ENCODE measurements around the gene CAMK2A. TPM values are rescaled to one million over a fixed set of nuclear protein-coding genes. Genes with fewer than 3 reads are reported as not detected.

The CAMK2A gene
- total RNA-seq, 1 donor from 2014 or later, result not detected

DNA sequence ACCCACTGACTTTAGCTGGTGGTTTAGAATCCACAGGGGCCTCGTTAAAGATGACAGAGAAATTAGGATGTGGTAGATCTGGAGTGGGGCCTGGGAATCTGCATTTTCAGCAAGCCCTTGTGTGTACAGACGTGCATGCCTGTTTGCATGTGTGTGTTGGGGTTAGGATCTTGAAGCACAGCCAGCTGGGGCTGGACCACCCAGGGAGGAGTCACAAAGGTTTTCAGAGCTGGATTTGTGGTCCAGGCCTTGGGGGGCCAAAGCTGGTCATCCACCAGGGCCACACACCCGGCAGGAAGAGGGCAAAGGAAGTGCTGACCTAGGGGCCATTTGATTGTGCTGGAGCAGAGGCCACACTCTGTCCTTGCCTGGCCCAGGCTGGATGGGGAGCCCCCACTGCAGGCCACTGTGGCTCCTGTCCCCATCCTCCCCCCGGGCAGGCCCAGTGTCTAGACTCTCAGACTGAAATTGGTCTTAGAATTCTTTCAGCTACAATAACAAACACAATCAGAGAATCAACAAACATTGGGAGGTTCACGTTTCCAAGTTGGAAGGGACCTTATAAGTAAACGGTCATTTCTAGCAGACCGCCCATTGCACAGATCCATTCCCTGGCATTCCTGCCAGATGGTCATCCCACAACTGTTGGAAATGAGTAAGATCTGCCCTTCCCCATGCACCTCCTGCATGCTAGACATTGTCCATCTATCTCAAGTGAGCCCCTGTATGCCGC is 112.7 kb downstream of the CAMK2A start:
- DNase-seq (ENCODE audit: extremely low read depth, low read depth, low spot score), result no peak

DNA sequence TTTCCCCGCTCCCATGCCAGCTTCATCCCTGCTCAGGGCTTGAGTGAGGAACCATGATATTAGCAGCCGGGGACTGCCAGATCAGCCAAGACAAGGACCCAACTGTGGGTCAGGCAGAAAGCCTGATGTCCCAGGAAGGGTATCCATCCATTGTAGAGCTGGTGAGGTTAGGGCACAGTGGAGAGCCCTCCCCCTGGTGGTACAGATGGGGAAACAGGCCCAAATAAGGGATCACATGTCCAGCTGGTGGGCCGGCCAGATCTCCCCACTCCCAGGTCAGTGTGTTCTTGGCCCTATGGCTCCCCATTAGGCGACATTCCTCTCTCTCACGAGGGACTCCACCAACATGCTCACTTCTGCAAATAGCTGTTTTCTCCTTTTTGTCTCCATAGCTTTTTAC is 114.0 kb downstream of the CAMK2A start:
- no peak for DNase-seq (ENCODE audit: extremely low read depth, low read depth, low spot score)

DNA sequence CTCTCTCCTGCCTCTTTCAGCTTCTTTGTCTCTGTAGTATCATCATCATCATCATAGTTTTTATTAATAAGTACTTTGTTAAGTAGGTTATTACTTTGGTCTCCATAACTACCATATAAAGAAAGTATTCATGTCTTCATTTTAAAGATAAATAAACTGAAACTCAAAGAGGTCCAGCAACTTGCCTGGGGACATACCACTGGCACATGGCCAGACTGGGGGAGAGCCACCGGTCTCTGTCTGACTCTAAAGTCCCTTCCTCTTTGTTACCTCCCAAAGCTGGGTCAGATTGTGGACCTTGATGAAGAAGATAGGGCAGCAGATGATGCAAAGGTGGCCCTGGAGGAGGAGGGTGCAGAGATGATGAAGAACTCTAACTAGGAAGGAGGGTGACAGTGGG is 114.5 kb downstream of the CAMK2A start:
- DNase-seq (ENCODE audit: extremely low read depth, low read depth, low spot score), result no peak

DNA sequence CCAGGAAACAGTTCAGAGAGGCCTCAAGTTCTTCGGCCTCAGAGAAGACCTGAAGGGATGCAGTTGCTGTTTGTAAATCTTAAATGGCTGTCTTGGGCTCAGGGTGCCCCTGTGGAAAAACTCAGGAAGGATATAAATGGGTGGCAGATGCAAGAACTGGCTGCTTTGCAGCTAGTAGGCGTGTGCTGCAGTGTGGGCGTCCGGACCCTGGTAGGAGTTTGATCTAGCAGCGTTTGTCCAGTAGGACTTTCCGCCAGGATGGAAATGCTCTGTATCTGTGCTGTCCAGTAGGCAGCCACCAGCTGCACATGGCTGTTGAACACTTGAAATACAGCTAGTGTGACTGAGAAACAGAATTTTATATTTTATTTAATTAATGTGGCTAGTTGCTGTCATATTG is 115.3 kb downstream of the CAMK2A start:
- no peak for DNase-seq (ENCODE audit: extremely low read depth, low read depth, low spot score)

DNA sequence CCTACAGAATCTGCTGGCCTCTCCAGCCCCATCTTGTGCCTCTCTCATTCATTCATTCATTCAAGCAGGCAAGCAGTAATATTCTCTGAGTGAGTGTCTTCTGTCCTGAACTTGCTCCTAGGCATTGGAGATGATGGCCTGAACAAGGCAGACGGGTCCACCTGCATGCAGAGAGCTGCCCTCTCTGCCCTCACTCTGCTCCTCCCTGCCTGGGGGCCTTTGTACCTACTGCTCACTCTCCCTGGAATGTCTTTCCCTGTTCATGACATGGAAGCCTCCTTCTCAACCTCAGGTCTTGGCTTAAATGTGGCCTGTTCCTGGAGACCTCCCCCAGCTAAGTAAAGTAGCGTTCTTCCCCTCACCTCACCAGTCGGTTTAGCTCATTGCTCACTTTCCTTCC is 116.4 kb downstream of the CAMK2A start:
- no peak for DNase-seq (ENCODE audit: extremely low read depth, low read depth, low spot score)

DNA sequence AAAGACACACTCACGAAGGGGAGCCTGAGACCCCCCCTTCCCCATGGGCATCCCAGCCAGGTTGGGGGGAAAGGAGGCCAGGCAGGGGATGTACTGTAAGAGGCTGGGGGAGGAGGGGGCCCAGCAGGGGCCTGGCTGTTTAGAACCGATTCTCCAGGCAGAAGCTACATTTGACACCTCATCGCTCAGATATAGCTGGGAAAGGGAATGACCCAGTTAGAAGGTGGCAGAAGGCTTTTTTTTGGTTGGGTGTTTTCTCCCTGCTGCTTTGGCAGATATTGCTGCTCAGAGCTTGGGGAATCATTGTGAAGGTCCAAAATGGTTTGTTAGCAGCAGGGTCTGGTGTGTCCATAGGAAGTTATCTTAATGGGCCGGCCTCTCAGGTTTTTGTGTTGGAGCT is 117.0 kb downstream of the CAMK2A start:
- no peak for DNase-seq (ENCODE audit: extremely low read depth, low read depth, low spot score)

DNA sequence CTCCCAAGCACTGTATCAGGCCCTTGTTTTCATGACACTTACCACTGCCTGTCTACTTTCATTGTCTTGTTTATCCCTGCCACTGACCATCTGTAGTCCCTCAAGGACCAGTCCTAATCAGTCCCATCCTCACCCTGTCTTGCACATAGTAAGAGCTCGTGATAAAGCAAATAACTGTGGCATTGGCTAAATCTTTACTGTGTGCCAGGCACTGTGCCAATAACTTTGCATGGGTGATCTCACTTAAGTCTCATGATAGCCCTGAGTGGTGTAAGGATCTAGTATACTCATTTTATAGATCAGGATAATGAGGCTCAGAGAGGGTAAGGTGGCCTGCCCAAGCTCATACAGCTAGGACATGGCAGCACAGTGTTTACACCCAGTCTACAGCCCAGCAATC is 117.4 kb downstream of the CAMK2A start:
- DNase-seq (ENCODE audit: extremely low read depth, low read depth, low spot score), result no peak

Other genes starting within 250 kb of the CAMK2A start
- 0.10 TPM in 1 of 2 replicates, not detected in the other for gene CSF1R, start 203.2 kb downstream of the CAMK2A start, total RNA-seq
- 5.1 and 13.0 TPM in 2 replicates for gene PDGFRB, start 133.9 kb downstream of the CAMK2A start, total RNA-seq
- gene CDX1, start 123.0 kb downstream of the CAMK2A start, total RNA-seq, result not detected in 2 replicates
- gene SLC6A7, start 99.7 kb downstream of the CAMK2A start, total RNA-seq, result not detected in 2 replicates
- 1.8 and 5.3 TPM in 2 replicates for gene ARSI, start 13.1 kb upstream of the CAMK2A start, total RNA-seq
- gene TCOF1, start 67.9 kb upstream of the CAMK2A start, total RNA-seq, result 29.1 and 38.2 TPM in 2 replicates
- gene CD74, start 123.1 kb upstream of the CAMK2A start, total RNA-seq, result 24.3 and 34.1 TPM in 2 replicates
- 1,375 and 2,774 TPM in 2 replicates for gene RPS14, start 160.0 kb upstream of the CAMK2A start, total RNA-seq
- gene NDST1, start 218.4 kb upstream of the CAMK2A start, total RNA-seq, result 335 and 423 TPM in 2 replicates